ENCODE data around the gene TRIM47.
A peak's percentile ranks its signal among the peaks of the same experiment; 100 is the strongest.
"Not testable (repeated sequence)": the region's sequence is repeated elsewhere in the genome, so short reads cannot be mapped to it uniquely, and the experiment has no call there.

TRIM47 gene

DNA sequence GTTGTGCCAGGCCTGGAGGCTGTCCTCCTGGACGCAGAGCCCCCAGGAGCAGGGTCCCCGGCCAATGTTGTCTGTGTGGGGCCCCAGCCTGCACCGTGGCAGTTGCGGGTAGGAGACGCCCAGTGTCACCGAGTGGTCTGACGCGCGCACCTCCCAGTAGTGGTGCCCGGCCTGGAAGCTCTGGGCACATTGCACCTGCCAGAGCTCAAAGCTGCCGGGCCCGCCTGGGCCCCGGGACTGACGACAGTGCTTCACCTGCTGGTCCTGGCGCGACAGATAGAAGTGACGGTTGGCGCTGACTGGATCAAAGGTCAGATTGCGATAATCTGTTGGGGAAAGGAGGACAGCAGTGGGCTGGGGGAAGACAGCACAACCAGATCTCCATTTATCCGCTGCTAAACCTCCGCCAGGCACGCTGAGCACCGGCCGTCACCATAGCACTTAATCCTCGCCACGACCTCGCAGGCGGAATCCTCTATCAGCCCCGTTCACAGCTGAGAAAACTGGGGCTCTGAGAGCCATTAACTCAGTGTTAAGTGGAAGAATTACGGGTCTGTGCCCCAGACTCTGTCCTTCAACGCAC is 12.7 kb upstream of the TRIM47 start:
- DNase-seq, result no peak

DNA sequence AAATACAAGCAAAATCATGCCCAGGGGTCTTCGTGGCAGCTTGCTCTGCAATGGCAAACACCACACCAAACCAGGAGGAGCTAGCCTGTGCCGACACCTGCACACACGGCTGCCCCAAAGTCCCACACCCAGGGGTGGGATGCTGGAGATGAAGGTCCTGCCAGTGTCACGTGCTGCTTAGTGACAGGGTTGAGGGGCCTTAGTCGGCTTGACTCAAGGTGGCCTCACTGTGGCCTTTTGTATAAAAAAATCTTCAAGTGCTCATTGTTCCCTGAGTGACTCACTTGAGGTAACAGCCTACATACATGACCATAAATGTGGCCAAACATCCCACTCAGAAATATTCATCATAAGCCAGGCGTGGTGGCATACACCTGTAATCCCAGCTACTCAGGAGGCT is 11.1 kb upstream of the TRIM47 start:
- DNase-seq, result no peak

DNA sequence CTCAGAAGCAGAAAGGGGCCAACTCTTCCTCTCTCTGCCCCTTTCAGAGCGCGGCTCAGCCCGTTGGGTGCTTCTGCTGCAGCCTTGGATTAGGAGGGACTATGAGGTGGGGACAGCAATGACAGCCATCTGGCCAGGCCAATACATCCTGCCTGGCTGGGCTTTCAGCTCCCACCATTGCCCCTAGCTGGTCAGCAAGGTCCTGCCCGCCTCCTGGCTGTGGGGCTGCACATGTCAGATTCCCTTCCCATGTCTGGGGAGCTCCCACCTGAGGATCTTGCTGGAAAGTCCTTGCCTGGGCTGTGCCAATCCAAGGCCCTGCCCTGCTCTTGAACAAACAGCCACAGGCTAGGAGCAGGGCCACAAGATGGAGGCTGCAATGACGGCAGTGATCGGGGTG is 10.1 kb upstream of the TRIM47 start:
- DNase-seq, result no peak

DNA sequence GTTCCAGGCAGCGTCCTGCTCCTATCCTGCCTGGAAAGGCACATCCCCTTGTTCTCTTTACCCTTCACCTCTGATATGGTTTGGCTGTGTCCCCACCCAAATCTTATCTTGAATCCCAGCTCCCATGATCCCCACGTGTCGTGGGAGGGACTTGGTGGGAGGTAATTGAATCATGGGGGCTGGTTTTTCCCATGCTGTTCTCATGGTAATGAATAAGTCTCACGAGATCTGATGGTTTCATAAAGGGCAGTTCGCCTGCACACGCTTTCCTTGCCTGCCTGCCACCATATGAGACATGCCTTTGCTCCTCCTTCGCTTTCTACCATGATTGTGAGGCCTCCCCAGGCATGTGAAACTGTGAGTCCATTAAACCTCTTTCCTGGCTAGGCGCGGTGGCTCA is 7.5 kb upstream of the TRIM47 start:
- not testable (repeated sequence) for DNase-seq

DNA sequence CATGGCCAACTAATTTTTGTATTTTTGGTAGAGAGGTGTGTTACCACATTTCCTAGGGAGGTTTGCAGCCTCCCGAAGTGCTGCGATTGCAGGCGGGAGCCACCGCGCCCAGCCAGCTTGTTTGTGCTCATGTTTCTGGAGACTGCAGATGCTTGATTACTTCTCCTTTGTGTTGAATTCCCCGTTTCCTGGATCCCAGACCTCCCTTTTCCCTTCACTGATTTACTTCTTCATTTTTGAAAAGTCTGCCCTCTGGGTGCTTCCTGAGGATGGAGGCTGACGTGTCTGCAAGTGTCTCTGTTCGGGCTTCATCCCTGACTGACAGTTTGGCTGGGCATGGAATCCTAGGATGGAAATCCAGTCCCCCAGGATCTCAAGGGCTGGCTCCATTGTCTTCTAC is 7.0 kb upstream of the TRIM47 start:
- no peak for DNase-seq

DNA sequence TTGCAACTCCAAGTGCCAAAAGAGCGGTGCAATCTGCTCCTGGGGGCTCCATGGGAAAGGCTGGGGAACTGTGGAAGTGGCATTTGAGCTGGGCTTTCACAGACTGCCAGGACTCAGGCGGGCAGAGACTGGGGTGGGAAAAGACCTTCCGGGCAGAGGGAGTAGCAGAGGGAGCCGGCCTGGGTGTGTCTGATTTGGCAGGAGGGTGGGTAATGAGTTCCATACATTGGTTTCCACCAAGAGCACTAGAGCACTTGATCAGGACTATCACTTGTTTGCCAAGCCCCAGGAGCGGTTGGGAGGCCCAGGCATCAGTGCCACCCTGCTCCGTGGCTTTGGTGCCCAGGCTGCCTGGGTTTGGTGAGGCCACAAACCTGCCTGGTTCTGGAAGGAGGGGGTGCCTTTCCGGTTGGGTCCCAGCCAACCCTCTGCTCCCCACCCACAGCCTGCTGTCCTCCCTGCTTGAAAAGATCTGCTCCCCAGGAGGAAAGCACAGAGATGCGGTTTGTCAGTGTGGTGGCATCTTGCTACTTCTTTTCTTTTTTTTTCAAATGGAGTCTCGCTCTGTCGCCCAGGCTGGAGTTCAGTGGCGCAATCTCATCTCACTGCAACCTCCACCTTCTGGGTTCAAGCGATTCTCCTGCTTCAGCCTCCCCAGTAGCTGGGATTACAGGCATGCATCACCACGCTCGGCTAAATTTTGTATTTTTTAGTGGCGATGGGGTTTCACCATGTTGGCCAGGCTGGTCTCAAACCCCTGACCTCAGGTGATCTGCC is 3.5 kb upstream of the TRIM47 start:
- no peak for DNase-seq

DNA sequence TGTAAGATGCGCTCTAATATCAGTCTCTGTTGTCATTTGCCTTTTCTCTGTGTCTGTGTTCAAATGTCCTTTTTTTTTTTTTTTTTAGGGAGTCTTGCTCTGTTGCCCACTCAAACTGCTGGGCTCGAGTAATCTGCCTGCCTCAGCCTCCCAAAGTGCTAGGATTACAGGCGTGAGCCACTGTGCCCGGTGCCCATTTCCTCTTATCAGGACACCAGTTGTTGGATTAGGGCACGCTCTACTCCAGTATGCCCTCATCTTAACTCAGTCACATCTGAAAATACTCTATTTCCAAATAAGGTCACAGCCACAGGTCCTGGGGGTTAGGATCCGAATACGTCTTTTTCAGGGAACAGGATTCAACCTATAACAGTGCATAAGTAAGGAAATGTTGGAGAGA is 1.9 kb upstream of the TRIM47 start:
- DNase-seq, result no peak

DNA sequence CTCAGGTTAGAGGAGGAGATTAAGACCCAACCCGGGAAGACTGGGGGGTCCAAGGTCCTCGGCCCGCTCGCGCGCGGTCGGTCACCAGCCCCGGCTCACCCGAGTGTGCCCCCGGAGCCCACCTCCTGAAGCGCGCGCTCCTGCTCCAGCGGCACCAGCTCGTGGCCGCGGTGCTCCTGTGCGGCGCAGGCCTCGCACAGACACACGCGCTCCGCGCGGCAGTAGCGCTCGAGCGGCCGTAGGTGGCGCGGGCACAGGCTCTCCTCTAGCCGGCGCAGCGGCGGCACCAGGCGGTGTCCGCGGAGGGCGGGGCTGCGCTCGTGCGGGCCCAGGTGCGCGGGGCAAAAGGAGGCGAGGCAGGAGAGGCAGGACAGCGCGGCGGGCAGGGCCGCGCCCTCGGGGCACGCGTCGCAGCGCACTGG is 618 bp downstream of the TRIM47 start:
- peak; percentile 68 for DNase-seq

DNA sequence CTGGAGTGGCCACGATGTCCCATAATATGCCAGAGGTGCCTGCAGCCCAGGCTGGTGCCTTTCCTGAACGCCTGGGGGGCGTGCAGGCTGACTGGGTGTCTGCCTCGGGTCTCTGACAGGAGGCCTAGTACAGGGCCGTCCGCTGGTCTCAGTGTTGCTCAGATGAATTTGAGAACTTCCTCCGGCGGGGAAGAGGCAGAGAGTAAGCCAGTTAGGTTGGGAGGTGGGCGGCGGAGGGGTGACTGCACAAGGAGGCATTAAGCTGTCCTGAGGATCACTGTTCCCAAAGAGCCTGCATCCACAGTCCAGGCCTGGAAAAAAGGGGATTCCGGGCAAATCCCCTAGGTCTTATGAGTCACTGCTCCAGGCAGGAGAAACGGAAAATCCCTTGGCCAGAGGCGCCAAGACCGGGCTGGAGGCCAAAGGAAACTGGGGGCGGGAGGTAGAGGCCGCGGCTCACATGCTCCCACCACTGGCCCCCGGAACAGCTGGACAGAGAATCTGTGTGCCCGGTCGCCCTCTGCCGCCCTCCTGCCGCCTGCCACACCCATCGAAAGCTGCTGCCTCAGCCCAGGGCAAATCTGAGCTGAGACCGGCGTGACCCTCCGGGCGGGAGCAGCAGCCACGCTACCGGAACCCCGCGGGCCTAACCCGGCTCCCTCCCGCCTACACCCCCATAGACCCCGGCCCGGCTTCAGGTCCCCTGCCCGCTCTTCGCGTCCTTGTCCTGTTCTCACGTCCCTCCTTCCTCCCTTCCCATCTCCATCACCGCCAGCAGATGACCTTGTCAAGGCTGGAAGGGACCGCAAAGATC is 1.2 kb downstream of the TRIM47 start:
- DNase-seq, result no peak

DNA sequence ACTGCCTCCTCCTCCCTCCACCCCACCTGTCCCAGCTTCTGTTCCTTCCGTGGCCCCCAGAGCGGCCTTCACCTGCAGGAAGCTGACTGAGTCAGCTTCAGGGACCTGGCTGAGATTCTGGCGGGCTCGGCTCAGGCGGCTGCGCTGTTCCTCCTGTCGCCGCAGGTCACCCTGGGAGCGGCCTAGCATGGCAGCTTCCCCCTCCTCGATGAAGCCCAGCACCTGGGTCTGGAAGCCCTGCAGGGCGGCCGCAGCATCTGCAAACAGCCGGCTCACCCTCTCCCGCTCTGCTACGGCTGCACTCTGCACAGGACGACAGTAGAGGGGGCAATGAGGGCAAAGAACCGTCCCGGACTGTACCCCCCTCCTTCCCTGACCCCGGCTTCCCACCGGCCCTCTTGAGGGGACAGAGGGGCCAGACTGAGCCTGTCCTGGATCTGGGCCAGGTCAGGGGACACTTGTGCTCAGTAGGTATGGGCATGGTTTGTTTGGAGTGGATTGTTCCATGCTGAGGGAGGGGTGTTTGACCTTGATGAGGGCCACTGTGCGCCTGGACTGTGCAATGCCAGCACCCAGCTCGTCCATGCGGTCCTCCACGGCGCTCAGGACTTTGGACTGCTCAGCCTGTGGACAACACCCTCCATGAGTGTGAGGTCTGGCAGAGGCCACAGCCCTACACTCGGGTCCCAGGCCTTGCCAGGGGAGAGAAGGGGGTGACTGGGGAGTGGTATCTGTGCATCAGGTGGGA is 2.0 kb downstream of the TRIM47 start:
- peak; percentile 60 for DNase-seq

DNA sequence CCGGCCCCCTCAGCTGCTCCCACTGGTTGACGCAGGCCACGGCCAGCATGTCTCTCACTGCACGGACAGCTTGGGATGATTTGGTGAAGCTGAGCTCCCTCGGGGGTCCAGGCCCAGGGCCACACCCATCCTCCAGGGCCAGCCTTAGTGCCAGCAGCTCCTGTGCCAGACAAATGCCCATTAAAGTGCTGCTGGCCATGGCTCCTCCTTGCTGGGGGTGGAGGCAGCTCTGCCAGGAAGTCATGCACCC is 2.5 kb downstream of the TRIM47 start:
- DNase-seq, result no peak

DNA sequence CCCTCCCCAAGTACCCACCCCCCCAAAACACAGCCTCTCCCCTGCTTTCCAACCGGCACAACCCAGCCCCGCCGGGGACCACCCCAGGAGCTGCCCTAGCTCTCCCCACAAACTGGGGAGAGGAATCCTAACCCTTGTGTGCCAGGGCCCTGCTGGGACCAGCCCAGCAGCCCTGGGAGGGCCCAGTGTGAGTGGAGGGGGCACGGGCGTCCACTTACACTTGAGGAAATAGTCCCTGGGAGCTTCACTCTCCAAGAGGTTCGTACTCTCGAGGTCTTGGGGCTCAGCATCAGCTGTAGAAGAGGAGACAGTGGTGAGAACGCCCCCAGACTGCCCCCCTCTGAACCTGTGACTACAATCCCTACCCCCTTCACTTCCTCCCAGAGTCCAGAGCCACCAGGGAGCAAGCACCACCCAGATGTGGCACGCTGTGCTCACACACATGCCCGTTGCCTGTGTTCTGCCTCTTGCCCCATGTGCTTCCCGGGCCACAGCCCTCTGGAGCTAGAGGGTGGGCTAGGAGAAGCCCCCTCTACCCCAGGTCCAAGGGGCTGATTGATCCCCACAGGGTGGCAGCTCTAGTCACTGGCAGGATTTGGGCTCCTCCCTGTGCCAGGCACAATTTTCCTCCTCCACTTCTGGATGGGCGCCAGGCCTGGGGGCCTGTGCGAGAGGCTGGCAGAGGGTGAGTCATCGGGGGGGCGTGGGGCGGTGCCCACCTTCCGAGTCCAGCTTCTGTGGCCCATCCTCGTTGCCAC is 3.0 kb downstream of the TRIM47 start:
- DNase-seq, result no peak

DNA sequence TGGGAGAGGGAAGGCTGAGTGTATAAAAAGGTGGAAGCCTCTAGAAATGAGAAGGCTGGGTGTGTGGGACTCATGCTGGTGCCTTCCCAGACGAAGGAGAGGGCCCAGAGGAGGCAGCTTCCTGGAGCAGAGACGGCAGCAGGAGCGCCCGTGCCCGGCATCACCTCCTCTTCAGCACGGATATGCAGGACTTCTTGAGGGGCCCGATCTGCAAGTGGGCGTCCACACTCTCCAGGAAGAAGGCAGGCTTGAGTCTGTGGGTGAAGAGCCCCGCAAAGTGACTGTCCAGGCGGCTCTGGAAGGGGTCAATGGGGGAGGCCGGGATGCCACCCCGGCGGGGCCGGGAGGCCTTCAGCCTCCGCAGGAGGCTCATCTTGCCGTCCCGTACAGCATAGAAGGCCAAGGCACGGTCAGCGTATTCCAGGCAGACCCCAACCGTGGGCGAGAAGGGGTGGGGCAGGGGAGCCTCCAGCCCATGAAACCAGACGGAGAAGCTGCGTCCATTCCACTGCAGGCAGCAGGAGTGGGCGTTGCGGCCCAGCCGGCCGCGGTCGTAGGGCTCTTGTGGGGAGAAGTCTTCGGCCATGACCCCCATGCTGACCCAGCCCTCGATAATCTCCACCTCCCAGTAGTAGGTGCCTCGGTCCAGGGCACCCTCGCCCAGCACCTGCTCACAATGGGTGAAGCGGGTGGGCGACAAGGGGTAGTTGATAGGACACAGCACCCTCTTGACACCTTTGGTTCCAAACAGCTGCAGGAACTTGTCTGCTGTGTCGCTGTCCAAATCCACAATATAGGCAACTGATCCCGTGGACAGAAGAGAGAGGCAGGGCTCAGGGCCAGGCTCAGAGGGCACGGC is 3.8 kb downstream of the TRIM47 start:
- no peak for DNase-seq

DNA sequence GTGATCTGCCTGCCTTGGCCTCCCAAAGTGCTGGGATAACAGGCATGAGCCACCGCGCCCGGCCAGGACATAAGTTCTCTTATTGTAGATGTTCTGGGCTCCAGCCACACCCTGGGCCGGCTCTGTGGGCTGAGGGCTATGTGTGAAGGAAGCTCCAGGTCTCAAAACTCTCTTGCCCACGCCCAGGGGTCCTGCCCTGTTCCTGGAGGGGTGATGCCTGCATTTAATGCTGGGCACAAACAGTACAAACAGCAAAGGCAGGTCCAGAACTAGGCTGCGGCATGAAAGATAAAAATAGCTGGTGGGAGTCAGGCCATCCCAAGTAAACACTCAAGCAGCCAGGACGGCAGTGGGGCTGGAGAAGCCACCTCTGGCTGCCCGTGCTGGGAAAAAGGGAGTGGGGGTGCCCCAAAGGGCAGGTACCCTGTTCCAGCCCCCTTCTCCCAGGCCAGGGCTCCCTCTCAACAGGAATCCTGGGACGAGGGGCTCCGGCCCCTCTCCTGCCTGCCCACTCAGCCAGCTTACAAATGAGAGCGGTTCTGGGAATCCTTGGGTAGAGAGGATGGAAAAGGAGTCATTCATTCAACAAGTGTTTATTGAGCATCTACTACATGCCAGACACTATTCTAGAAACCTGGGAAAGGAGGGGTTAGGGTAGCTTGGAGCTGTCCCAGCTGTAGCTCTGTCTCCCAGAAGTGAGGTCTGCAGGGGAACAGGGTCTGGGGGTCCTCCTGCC is 4.6 kb downstream of the TRIM47 start:
- no peak for DNase-seq

DNA sequence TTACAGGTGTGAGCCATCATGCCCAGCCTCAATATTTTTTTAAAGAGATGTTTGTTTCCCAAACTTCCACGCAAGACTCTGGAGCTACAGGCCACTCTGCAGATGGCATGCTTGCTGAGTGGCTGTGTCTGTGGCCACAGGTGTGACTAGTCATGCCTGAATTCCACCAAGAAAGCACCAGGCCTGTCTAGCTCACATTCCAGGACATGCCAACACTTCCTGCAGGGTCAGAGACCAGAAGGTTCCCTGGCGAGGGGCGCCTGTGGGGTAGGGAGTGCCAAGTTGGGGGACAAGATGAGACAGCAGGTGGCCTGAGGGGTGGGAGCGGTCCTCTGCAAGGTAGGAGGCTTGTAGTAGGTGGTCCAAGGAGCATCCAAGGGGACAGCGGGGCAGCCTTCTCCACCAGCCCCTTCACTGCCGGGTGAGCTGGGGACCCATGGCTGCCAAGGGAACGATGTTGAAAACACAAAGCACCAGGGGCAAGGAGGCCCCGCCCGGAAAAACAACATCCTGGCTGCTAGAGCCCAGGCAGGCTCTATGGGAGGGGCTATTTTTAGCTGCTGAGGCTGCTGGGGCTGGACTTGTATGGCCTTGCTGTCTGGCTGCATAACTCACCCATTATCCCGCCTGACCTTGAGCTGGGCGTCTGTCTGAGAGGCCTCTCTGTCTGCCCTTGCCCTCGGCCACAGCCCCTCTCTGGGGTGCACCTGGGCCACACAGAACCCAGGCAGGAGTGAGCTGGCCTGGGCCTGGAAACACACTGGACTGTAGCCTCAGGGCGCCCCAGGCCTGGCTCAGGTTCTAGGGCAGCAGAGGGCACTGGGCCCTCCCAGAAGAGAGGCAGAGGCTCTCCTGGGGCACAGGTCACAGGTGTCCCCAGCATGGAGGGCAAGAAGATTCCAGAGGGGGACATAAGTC is 5.7 kb downstream of the TRIM47 start:
- peak; percentile 44 for DNase-seq

DNA sequence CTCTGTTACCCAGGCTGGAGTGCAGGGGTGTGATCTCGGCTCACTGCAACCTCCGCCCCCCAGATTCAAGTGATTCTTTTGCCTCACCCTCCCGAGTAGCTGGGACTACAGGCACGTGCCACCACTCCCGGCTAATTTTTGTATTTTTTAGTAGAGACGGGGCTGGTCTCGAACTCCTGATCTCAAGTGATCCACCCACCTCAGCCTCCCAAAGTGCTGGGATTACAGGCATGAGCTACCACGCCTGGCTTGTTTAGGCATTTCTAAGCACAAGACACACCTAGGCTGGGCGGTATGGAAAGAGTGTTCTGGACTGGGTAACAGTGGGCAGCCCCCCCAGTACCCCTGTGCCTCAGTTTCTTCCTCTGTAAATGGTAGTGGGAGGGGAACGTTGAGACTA is 8.2 kb downstream of the TRIM47 start:
- DNase-seq, result not testable (repeated sequence)

DNA sequence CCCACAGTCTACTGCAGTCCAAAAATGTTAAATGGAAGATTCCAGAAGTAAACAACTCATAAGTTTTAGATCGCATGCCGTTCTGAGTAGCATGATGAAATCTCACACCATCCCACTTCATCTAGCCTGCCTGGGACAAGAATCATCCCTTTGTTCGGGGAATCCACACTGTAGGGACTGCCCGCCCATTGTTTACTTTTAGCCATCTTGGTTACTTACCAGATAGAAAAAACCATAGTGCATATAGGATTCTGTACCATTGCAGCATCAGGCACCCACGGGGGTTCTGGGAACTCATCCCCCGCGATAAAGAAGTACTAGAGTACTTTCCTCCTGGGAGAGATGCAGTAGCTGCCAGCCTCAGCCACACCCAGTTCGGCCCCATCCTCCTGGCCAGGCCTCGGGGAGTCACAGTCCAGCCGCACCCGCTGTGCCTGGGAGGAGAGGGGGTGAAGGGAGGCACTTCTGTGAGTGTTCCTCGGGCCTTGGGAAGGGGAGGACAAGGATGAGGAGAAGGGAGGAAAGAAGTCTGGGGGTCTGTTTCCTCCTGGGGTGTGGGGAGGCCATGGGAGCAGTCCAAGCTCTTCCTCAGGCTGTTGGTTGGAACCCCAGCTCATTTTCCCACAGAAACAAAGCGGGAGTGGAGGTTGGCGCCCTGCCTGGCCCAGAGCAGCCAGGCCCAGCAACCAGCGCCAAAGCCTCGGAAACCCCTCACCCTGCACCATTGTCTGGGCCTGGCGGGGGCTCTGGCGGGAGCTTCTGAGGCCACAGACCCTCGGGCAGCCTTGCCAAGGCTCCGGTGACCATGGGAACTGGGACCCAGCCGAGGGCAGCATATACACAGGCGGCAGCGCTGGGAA is 8.9 kb downstream of the TRIM47 start:
- DNase-seq, result no peak

DNA sequence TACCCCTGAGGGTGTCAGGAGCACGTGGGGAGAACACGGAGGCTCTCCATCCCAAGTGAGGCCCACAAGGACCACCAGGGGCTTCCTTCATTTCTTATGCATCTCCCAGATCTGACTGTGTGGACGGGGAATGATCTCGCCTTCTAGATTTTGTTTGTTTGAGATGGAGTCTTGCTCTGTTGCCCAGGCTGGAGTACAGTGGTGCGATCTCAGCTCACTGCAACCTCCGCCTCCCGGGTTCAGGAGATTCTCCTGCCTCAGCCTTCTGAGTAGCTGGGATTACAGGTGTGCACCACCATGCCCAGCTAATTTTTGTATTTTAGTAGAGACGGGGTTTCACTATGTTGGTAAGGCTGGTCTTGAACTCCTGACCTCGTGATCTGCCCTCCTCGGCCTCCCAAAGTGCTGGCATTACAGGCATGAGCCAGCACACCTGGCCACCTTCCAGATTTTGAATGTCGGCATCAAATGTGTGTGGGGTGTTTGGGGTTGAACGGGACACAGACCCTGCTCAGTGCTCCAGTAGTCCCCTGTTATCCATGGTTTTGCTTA is 9.6 kb downstream of the TRIM47 start:
- not testable (repeated sequence) for DNase-seq
